Subcutaneous adipose tissue (tissue), 4 donors: ENCODE results near the gene ABCC5. TPM values are rescaled to one million over a fixed set of nuclear protein-coding genes. Genes with fewer than 3 reads are reported as not detected.

ENCODE experiments used
- CTCF ChIP-seq: fragments of 450-650 bp; IDR thresholded peaks from one replicate; pipeline ENCODE4 v1.5.1; 2016; ENCODE audit warnings: low read depth, mild to moderate bottlenecking, control low read depth, antibody characterized with exemption, moderate library complexity
- total RNA-seq, 4 donors: library from RNA; depleted of rRNA; stranded (reverse); fragments of >200 nt; gene quantifications; one replicate each; pipeline ENCODE4 v1.1.0, GENCODE V29; 2016

The ABCC5 gene
- total RNA-seq, 4 donors from 2014 or later: 17.9 to 61.9 (median 28.1) TPM

- no peak for TF ChIP-seq CTCF
Measured at GRCh38 chr3:183909030-183909600, 108.6 kb downstream of the ABCC5 start.

- no peak for TF ChIP-seq CTCF
Measured at GRCh38 chr3:183907911-183908331, 109.8 kb downstream of the ABCC5 start.

GRCh38 chr3:183907176-183907575 is 110.5 kb downstream of the ABCC5 start:
- no peak for TF ChIP-seq CTCF

GRCh38 chr3:183906234-183906921 is 111.3 kb downstream of the ABCC5 start:
- TF ChIP-seq CTCF: no peak

GRCh38 chr3:183904833-183905780 is 112.6 kb downstream of the ABCC5 start:
- TF ChIP-seq CTCF: no peak

DNA sequence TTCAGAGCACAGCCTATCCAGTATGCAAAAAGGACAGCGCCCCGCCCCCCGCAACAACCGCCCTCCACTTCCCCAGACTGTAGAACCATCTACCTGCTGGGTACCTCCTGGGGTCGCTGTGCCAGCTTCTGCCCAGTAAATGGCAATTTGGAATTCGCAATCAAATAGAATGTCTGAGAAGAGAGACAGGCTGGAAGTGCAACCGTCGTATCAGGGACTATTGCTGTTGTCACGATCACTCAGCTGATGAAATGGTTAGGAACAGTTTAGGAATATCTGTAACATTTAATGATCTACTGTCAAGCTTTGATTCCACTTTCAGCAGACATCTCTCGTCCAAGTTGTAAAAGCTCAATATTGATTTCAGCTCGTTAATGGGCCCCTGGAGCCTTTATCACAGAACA is 119.7 kb downstream of the ABCC5 start:
- TF ChIP-seq CTCF: no peak

GRCh38 chr3:183897606-183898005 is 120.1 kb downstream of the ABCC5 start:
- TF ChIP-seq CTCF: no peak
